Measurements from ENCODE around the gene LIPI. TPM values are rescaled to one million over a fixed set of nuclear protein-coding genes. Genes with fewer than 3 reads are reported as not detected.

The LIPI gene
- total RNA-seq, 4 donors from 2014 or later = not detected

GRCh38 chr21:14084068-14084501, 126.7 kb downstream of the LIPI start:
- Histone ChIP-seq H3K27ac (no peak overlapping the region), H3K36me3 (peaks cover 0 to 28% (median 0%) of the 10 kb centered on the region in 3 donors), H3K4me1 (no peaks in the 10 kb centered on the region), H3K9me3 (peaks cover 0 to 23% (median 5%) of the 10 kb centered on the region in 3 donors), H3K27me3 (no peaks in the 10 kb centered on the region), H3K4me3 (no peak overlapping the region)
- TF ChIP-seq CTCF (IDR thresholded peaks at IDR 0.05) (no peak), POLR2A (IDR thresholded peaks at IDR 0.05) (no peak)
- DNase-seq = no peak
- intact Hi-C loops (cut with DNase I) = no loop called here
- WGBS, 2 donors = 98 to 99% methylated on average over 23 to 24 of the region's 35 CpGs

- Histone ChIP-seq H3K27ac (no peak overlapping the region), H3K4me1 (no peaks in the 10 kb centered on the region), H3K27me3 (no peaks in the 10 kb centered on the region), H3K9me3 (peaks cover 0 to 43% (median 5%) of the 10 kb centered on the region in 3 donors), H3K4me3 (no peak overlapping the region), H3K36me3 (peaks cover 0 to 18% (median 0%) of the 10 kb centered on the region in 3 donors)
- intact Hi-C loops (cut with DNase I) = no loop called here
- TF ChIP-seq POLR2A (IDR thresholded peaks at IDR 0.05) (no peak), CTCF (IDR thresholded peaks at IDR 0.05) (no peak)
- no peak for DNase-seq
- 93 to 94% methylated on average over 3 of the region's 3 CpGs for WGBS, 2 donors
Observed at GRCh38 chr21:14080764-14081096, 130.0 kb downstream of the LIPI start.

- WGBS, 2 donors = 81 to 94% methylated on average over 11 to 26 of the region's 26 CpGs
- Histone ChIP-seq H3K9me3 (peaks cover 0 to 43% (median 5%) of the 10 kb centered on the region in 3 donors), H3K27ac (no peak overlapping the region), H3K27me3 (no peaks in the 10 kb centered on the region), H3K36me3 (peaks cover 0 to 18% (median 0%) of the 10 kb centered on the region in 3 donors), H3K4me3 (no peak overlapping the region), H3K4me1 (no peaks in the 10 kb centered on the region)
- no peak for DNase-seq
- TF ChIP-seq CTCF (IDR thresholded peaks at IDR 0.05) (no peak), POLR2A (IDR thresholded peaks at IDR 0.05) (no peak)
- intact Hi-C loops (cut with DNase I) = no loop called here
Observed at GRCh38 chr21:14080040-14080763, 130.6 kb downstream of the LIPI start.

- DNase-seq = no peak
- H3K9me3 ChIP-seq = peaks cover 0 to 38% (median under 1%) of the 10 kb centered on the region in 3 donors
- no peak for TF ChIP-seq POLR2A (IDR thresholded peaks at IDR 0.05)
- TF ChIP-seq CTCF (IDR thresholded peaks at IDR 0.05) = no peak
- no peaks in the 10 kb centered on the region for H3K27me3 ChIP-seq
- no peaks in the 10 kb centered on the region for H3K4me1 ChIP-seq
- no peak overlapping the region for H3K4me3 ChIP-seq
- H3K27ac ChIP-seq = no peak overlapping the region
- peaks cover 0 to 6% (median 0%) of the 10 kb centered on the region in 3 donors for H3K36me3 ChIP-seq
- 94 to 95% methylated on average over 32 to 40 of the region's 40 CpGs for WGBS, 2 donors
- intact Hi-C loops (cut with DNase I) = no loop called here
Observed at GRCh38 chr21:14078746-14079375, 131.9 kb downstream of the LIPI start.

- Histone ChIP-seq H3K36me3 (peaks cover 0 to 23% (median 0%) of the 10 kb centered on the region in 3 donors), H3K4me3 (no peak overlapping the region), H3K27ac (no peak overlapping the region), H3K4me1 (no peaks in the 10 kb centered on the region), H3K27me3 (no peaks in the 10 kb centered on the region), H3K9me3 (peaks cover 0 to 29% (median 0%) of the 10 kb centered on the region in 3 donors)
- intact Hi-C loops (cut with DNase I) = no loop called here
- no peak for TF ChIP-seq POLR2A (IDR thresholded peaks at IDR 0.05)
- no peak for TF ChIP-seq CTCF (IDR thresholded peaks at IDR 0.05)
- WGBS, 2 donors = 92 to 93% methylated on average over 6 to 13 of the region's 32 CpGs
- no peak for DNase-seq
Observed at GRCh38 chr21:14076143-14076806, 134.5 kb downstream of the LIPI start.
